ENCODE results near the gene ZFP91. TPM values are rescaled to one million over a fixed set of nuclear protein-coding genes. Genes with fewer than 3 reads are reported as not detected.

Gene ZFP91
- total RNA-seq, 1 donor from 2014 or later, result 27.7 TPM

GRCh38 chr11:58625086-58625485, 46.2 kb downstream of the ZFP91 start:
- no peaks in the 10 kb centered on the region for H3K27me3 ChIP-seq (ENCODE audit: control insufficient read depth in 3 of 3, insufficient read depth in 3 of 3, low read length in 3 of 3)
- H3K9ac ChIP-seq (ENCODE audit: low read depth in 1 of 3, low read length in 3 of 3), result no peak overlapping the region
- no peaks in the 10 kb centered on the region for H3K9me3 ChIP-seq (ENCODE audit: control insufficient read depth in 3 of 3, low read length in 3 of 3)
- H3K36me3 ChIP-seq (ENCODE audit: control insufficient read depth in 3 of 3, insufficient read depth in 3 of 3, low read length in 3 of 3), result peaks cover 9 to 14% (median 10%) of the 10 kb centered on the region in 3 donors
- no peak overlapping the region for H3K4me3 ChIP-seq (ENCODE audit: low read length in 3 of 3)
- peaks cover 14 to 28% (median 15%) of the 10 kb centered on the region in 3 donors for H3K4me1 ChIP-seq (ENCODE audit: control insufficient read depth in 3 of 3, insufficient read depth in 3 of 3, low read length in 3 of 3)
- H3K27ac ChIP-seq (ENCODE audit: low read depth, low read length), result peak overlapping the region; percentile 36

- Histone ChIP-seq H3K4me1 (ENCODE audit: control insufficient read depth in 3 of 3, insufficient read depth in 3 of 3, low read length in 3 of 3) (peaks cover 14 to 28% (median 15%) of the 10 kb centered on the region in 3 donors), H3K4me3 (ENCODE audit: low read length in 3 of 3) (no peak overlapping the region), H3K27ac (ENCODE audit: low read depth, low read length) (peak overlapping the region; percentile 36), H3K36me3 (ENCODE audit: control insufficient read depth in 3 of 3, insufficient read depth in 3 of 3, low read length in 3 of 3) (peaks cover 6 to 14% (median 9%) of the 10 kb centered on the region in 3 donors), H3K27me3 (ENCODE audit: control insufficient read depth in 3 of 3, insufficient read depth in 3 of 3, low read length in 3 of 3) (no peaks in the 10 kb centered on the region), H3K9ac (ENCODE audit: low read depth in 1 of 3, low read length in 3 of 3) (no peak overlapping the region), H3K9me3 (ENCODE audit: control insufficient read depth in 3 of 3, low read length in 3 of 3) (no peaks in the 10 kb centered on the region)
These were observed 47.1 kb downstream of the ZFP91 start for GRCh38 chr11:58625826-58626460.

GRCh38 chr11:58626934-58627483, 48.1 kb downstream of the ZFP91 start:
- peaks cover 14 to 28% (median 15%) of the 10 kb centered on the region in 3 donors for H3K4me1 ChIP-seq (ENCODE audit: control insufficient read depth in 3 of 3, insufficient read depth in 3 of 3, low read length in 3 of 3)
- H3K27me3 ChIP-seq (ENCODE audit: control insufficient read depth in 3 of 3, insufficient read depth in 3 of 3, low read length in 3 of 3), result no peaks in the 10 kb centered on the region
- no peaks in the 10 kb centered on the region for H3K9me3 ChIP-seq (ENCODE audit: control insufficient read depth in 3 of 3, low read length in 3 of 3)
- no peak overlapping the region for H3K9ac ChIP-seq (ENCODE audit: low read depth in 1 of 3, low read length in 3 of 3)
- H3K4me3 ChIP-seq (ENCODE audit: low read length in 3 of 3), result no peak overlapping the region
- H3K27ac ChIP-seq (ENCODE audit: low read depth, low read length), result peak overlapping the region; percentile 75
- peaks cover 6 to 14% (median 9%) of the 10 kb centered on the region in 3 donors for H3K36me3 ChIP-seq (ENCODE audit: control insufficient read depth in 3 of 3, insufficient read depth in 3 of 3, low read length in 3 of 3)

GRCh38 chr11:58628446-58628845, 49.6 kb downstream of the ZFP91 start:
- Histone ChIP-seq H3K9ac (ENCODE audit: low read depth in 1 of 3, low read length in 3 of 3) (no peak overlapping the region), H3K36me3 (ENCODE audit: control insufficient read depth in 3 of 3, insufficient read depth in 3 of 3, low read length in 3 of 3) (peaks cover 6 to 11% (median 9%) of the 10 kb centered on the region in 3 donors), H3K4me3 (ENCODE audit: low read length in 3 of 3) (no peak overlapping the region), H3K27ac (ENCODE audit: low read depth, low read length) (peak overlapping the region; percentile 75), H3K9me3 (ENCODE audit: control insufficient read depth in 3 of 3, low read length in 3 of 3) (no peaks in the 10 kb centered on the region), H3K27me3 (ENCODE audit: control insufficient read depth in 3 of 3, insufficient read depth in 3 of 3, low read length in 3 of 3) (no peaks in the 10 kb centered on the region), H3K4me1 (ENCODE audit: control insufficient read depth in 3 of 3, insufficient read depth in 3 of 3, low read length in 3 of 3) (peaks cover 14 to 28% (median 15%) of the 10 kb centered on the region in 3 donors)

- Histone ChIP-seq H3K27me3 (ENCODE audit: control insufficient read depth in 3 of 3, insufficient read depth in 3 of 3, low read length in 3 of 3) (no peaks in the 10 kb centered on the region), H3K9me3 (ENCODE audit: control insufficient read depth in 3 of 3, low read length in 3 of 3) (no peaks in the 10 kb centered on the region), H3K4me3 (ENCODE audit: low read length in 3 of 3) (no peak overlapping the region), H3K9ac (ENCODE audit: low read depth in 1 of 3, low read length in 3 of 3) (no peak overlapping the region), H3K36me3 (ENCODE audit: control insufficient read depth in 3 of 3, insufficient read depth in 3 of 3, low read length in 3 of 3) (peaks cover 0 to 4% (median 0%) of the 10 kb centered on the region in 3 donors), H3K4me1 (ENCODE audit: control insufficient read depth in 3 of 3, insufficient read depth in 3 of 3, low read length in 3 of 3) (peaks cover 14 to 28% (median 15%) of the 10 kb centered on the region in 3 donors), H3K27ac (ENCODE audit: low read depth, low read length) (no peak overlapping the region)
These were observed 51.0 kb downstream of the ZFP91 start for GRCh38 chr11:58629857-58630256.

DNA sequence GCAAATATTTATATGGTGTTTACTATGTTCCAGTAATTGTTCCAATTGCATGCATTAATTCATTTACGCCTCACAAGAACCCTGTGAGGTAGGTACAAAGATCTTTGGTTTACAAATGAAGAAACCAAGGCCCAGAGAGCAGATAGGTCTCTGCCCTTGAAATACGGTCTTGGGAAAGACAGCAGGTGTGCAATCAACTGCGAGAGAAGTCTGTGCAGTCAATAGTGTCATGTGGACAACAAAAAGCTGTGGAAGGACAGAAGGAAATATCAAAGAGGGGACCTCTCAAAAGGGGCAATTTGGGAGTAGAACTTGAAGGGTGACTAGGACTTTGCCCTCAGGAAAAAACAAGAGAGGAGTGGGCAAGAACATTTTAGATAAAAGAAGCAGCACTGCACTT, 52.5 kb downstream of the ZFP91 start:
- peaks cover 14 to 19% (median 15%) of the 10 kb centered on the region in 3 donors for H3K4me1 ChIP-seq (ENCODE audit: control insufficient read depth in 3 of 3, insufficient read depth in 3 of 3, low read length in 3 of 3)
- H3K4me3 ChIP-seq (ENCODE audit: low read length in 3 of 3), result no peak overlapping the region
- H3K27ac ChIP-seq (ENCODE audit: low read depth, low read length), result no peak overlapping the region

GRCh38 chr11:58632510-58632909, 53.6 kb downstream of the ZFP91 start:
- H3K27me3 ChIP-seq (ENCODE audit: control insufficient read depth in 3 of 3, insufficient read depth in 3 of 3, low read length in 3 of 3), result no peaks in the 10 kb centered on the region
- no peak overlapping the region for H3K9ac ChIP-seq (ENCODE audit: low read depth in 1 of 3, low read length in 3 of 3)
- H3K9me3 ChIP-seq (ENCODE audit: control insufficient read depth in 3 of 3, low read length in 3 of 3), result no peaks in the 10 kb centered on the region
- no peak overlapping the region for H3K27ac ChIP-seq (ENCODE audit: low read depth, low read length)
- no peak overlapping the region for H3K4me3 ChIP-seq (ENCODE audit: low read length in 3 of 3)
- no peaks in the 10 kb centered on the region for H3K36me3 ChIP-seq (ENCODE audit: control insufficient read depth in 3 of 3, insufficient read depth in 3 of 3, low read length in 3 of 3)
- H3K4me1 ChIP-seq (ENCODE audit: control insufficient read depth in 3 of 3, insufficient read depth in 3 of 3, low read length in 3 of 3), result peaks cover 9 to 12% (median 11%) of the 10 kb centered on the region in 3 donors

More for the DNA sequence above, 52.5 kb downstream of the ZFP91 start:
- H3K36me3 ChIP-seq (ENCODE audit: control insufficient read depth in 3 of 3, insufficient read depth in 3 of 3, low read length in 3 of 3), result no peaks in the 10 kb centered on the region
- H3K9ac ChIP-seq (ENCODE audit: low read depth in 1 of 3, low read length in 3 of 3), result no peak overlapping the region
- H3K27me3 ChIP-seq (ENCODE audit: control insufficient read depth in 3 of 3, insufficient read depth in 3 of 3, low read length in 3 of 3), result no peaks in the 10 kb centered on the region
- no peaks in the 10 kb centered on the region for H3K9me3 ChIP-seq (ENCODE audit: control insufficient read depth in 3 of 3, low read length in 3 of 3)

GRCh38 chr11:58636587-58636986, 57.7 kb downstream of the ZFP91 start:
- no peaks in the 10 kb centered on the region for H3K9me3 ChIP-seq (ENCODE audit: control insufficient read depth in 3 of 3, low read length in 3 of 3)

GRCh38 chr11:58637371-58637770, 58.5 kb downstream of the ZFP91 start:
- no peaks in the 10 kb centered on the region for H3K4me1 ChIP-seq (ENCODE audit: control insufficient read depth in 3 of 3, insufficient read depth in 3 of 3, low read length in 3 of 3)
- H3K27ac ChIP-seq (ENCODE audit: low read depth, low read length), result no peak overlapping the region
- H3K4me3 ChIP-seq (ENCODE audit: low read length in 3 of 3), result no peak overlapping the region
- no peaks in the 10 kb centered on the region for H3K36me3 ChIP-seq (ENCODE audit: control insufficient read depth in 3 of 3, insufficient read depth in 3 of 3, low read length in 3 of 3)
- H3K27me3 ChIP-seq (ENCODE audit: control insufficient read depth in 3 of 3, insufficient read depth in 3 of 3, low read length in 3 of 3), result no peaks in the 10 kb centered on the region
- H3K9ac ChIP-seq (ENCODE audit: low read depth in 1 of 3, low read length in 3 of 3), result no peak overlapping the region
- H3K9me3 ChIP-seq (ENCODE audit: control insufficient read depth in 3 of 3, low read length in 3 of 3), result no peaks in the 10 kb centered on the region

More at GRCh38 chr11:58636587-58636986, 57.7 kb downstream of the ZFP91 start:
- Histone ChIP-seq H3K4me1 (ENCODE audit: control insufficient read depth in 3 of 3, insufficient read depth in 3 of 3, low read length in 3 of 3) (no peaks in the 10 kb centered on the region), H3K4me3 (ENCODE audit: low read length in 3 of 3) (no peak overlapping the region), H3K9ac (ENCODE audit: low read depth in 1 of 3, low read length in 3 of 3) (no peak overlapping the region), H3K36me3 (ENCODE audit: control insufficient read depth in 3 of 3, insufficient read depth in 3 of 3, low read length in 3 of 3) (no peaks in the 10 kb centered on the region), H3K27ac (ENCODE audit: low read depth, low read length) (no peak overlapping the region), H3K27me3 (ENCODE audit: control insufficient read depth in 3 of 3, insufficient read depth in 3 of 3, low read length in 3 of 3) (no peaks in the 10 kb centered on the region)

GRCh38 chr11:58639103-58639502, 60.2 kb downstream of the ZFP91 start:
- Histone ChIP-seq H3K9ac (ENCODE audit: low read depth in 1 of 3, low read length in 3 of 3) (no peak overlapping the region), H3K4me3 (ENCODE audit: low read length in 3 of 3) (no peak overlapping the region), H3K36me3 (ENCODE audit: control insufficient read depth in 3 of 3, insufficient read depth in 3 of 3, low read length in 3 of 3) (no peaks in the 10 kb centered on the region), H3K27ac (ENCODE audit: low read depth, low read length) (no peak overlapping the region), H3K4me1 (ENCODE audit: control insufficient read depth in 3 of 3, insufficient read depth in 3 of 3, low read length in 3 of 3) (no peaks in the 10 kb centered on the region), H3K9me3 (ENCODE audit: control insufficient read depth in 3 of 3, low read length in 3 of 3) (no peaks in the 10 kb centered on the region), H3K27me3 (ENCODE audit: control insufficient read depth in 3 of 3, insufficient read depth in 3 of 3, low read length in 3 of 3) (no peaks in the 10 kb centered on the region)

All from skeletal muscle tissue (tissue), 4 donors.